H1 (cell line): ENCODE measurements around the gene EVA1C. TPM values are rescaled to one million over a fixed set of nuclear protein-coding genes. Genes with fewer than 3 reads are reported as not detected.

Source experiments
- CTCF ChIA-PET: fragments of 300-600 bp; sonication (Branson Sonifier 250); formaldehyde crosslinking; loops from one replicate; lab custom pipeline; 2021; ENCODE audit not compliant: partially characterized antibody; lab: Charles Lee
- POLR2A ChIA-PET: fragments of 300-600 bp; sonication (Branson Sonifier 250); formaldehyde crosslinking; loops from one replicate; lab custom pipeline; 2021; ENCODE audit warnings: inconsistent platforms; ENCODE audit not compliant: partially characterized antibody; lab: Charles Lee
- DNase-seq, 2 experiments: peaks; one replicate each; pipeline versions ENCODE4 v3.0.0 to v3.0.0-alpha.2; 2010 to 2022; ENCODE audit warnings: low spot score in 2 of 2, low read depth in 1 of 2, mixed read lengths in 1 of 2
- FAIRE-seq: peaks from 2 replicates; lab custom pipeline; 2011; peaks lifted over from hg19 to GRCh38; lab: Jason Lieb, UNC
- H2AFZ ChIP-seq: 2 replicates; pipeline ENCODE4 v1.8.1; 2012; ENCODE audit warnings: low read length, inconsistent platforms
- H2AK5ac ChIP-seq: 2 replicates; pipeline ENCODE4 v1.6.1; 2013; ENCODE audit warnings: low read depth, low read length
- H2BK120ac ChIP-seq: replicated peaks from 2 replicates; pipeline ENCODE3; 2013; ENCODE audit warnings: low read depth, low read length, inconsistent platforms
- H2BK12ac ChIP-seq: 2 replicates; pipeline ENCODE4 v1.6.1; 2013; ENCODE audit warnings: low read depth, low read length
- H2BK15ac ChIP-seq: 2 replicates; pipeline ENCODE4 v1.6.1; 2013; ENCODE audit warnings: low read length
- H2BK20ac ChIP-seq: 2 replicates; pipeline ENCODE4 v1.6.1; 2013; ENCODE audit warnings: low read length
- H2BK5ac ChIP-seq: 2 replicates; pipeline ENCODE4 v1.6.1; 2013; ENCODE audit warnings: low read depth, low read length
- H3K14ac ChIP-seq: 2 replicates; pipeline ENCODE4 v1.6.1; 2013; ENCODE audit warnings: inconsistent platforms; ENCODE audit not compliant: insufficient read length
- H3K18ac ChIP-seq: 2 replicates; pipeline ENCODE4 v1.6.1; 2013; ENCODE audit warnings: low read length; ENCODE audit errors: extremely low read depth
- H3K23ac ChIP-seq: 2 replicates; pipeline ENCODE4 v1.6.1; 2013; ENCODE audit warnings: inconsistent platforms; ENCODE audit not compliant: insufficient read length
- H3K23me2 ChIP-seq: 2 replicates; pipeline ENCODE4 v1.6.1; 2013; ENCODE audit warnings: low read depth, low read length
- H3K27ac ChIP-seq: 2 replicates; pipeline ENCODE4 v1.6.1; 2011; ENCODE audit warnings: low read depth, low read length, inconsistent platforms
- H3K27me3 ChIP-seq, 4 experiments: replicated peaks in 1 of 4; 1 replicate in 1 of 4; 2 replicates in 3 of 4; pipeline versions ENCODE4 v1.6.1 to v1.8.1; 2011 to 2013; ENCODE audit warnings: low read length in 3 of 4, mild to moderate bottlenecking in 3 of 4, inconsistent platforms in 2 of 4, mixed read lengths in 2 of 4, moderate library complexity in 1 of 4; ENCODE audit not compliant: control insufficient read depth in 3 of 4, insufficient read depth in 3 of 4; ENCODE audit errors: extremely low read depth in 1 of 4
- H3K36me3 ChIP-seq, 4 experiments: 2 replicates each; pipeline versions ENCODE4 v1.6.1 to v1.8.1; 2011 to 2013; ENCODE audit warnings: mild to moderate bottlenecking in 4 of 4, low read length in 3 of 4, moderate library complexity in 2 of 4, control low read depth in 1 of 4, inconsistent platforms in 1 of 4; ENCODE audit not compliant: insufficient read depth in 4 of 4, control insufficient read depth in 2 of 4
- H3K4ac ChIP-seq: replicated peaks from 2 replicates; pipeline ENCODE3; 2013; ENCODE audit warnings: low read length, low read depth, mixed read lengths, inconsistent platforms; ENCODE audit not compliant: insufficient read length
- H3K4me1 ChIP-seq, 4 experiments: replicated peaks in 1 of 4; 1 replicate in 1 of 4; 2 replicates in 3 of 4; pipeline versions ENCODE4 v1.6.1 to v1.8.1; 2011 to 2013; ENCODE audit warnings: low read length in 3 of 4, inconsistent platforms in 2 of 4, mixed read lengths in 1 of 4; ENCODE audit not compliant: insufficient read depth in 4 of 4, control insufficient read depth in 3 of 4
- H3K4me2 ChIP-seq, 2 experiments: 2 replicates each; pipeline versions ENCODE4 v1.6.1 to v1.8.1; 2011 to 2013; ENCODE audit warnings: low read depth in 2 of 2, low read length in 2 of 2, control low read depth in 1 of 2, inconsistent platforms in 1 of 2, mild to moderate bottlenecking in 1 of 2; ENCODE audit not compliant: insufficient read depth in 1 of 2
- H3K4me3 ChIP-seq, 4 experiments: fragments of 200-600, 300-600 bp in 1 of 4; sonication (generic), shearing (Covaris generic), sonication (Bioruptor Twin) in 1 of 4; 2 replicates each; pipeline versions ENCODE4 v1.5.1 to v1.8.1; 2011 to 2016; ENCODE audit warnings: low read length in 4 of 4, low read depth in 3 of 4, control low read depth in 2 of 4, inconsistent platforms in 2 of 4, mild to moderate bottlenecking in 2 of 4, mixed read lengths in 1 of 4, moderate library complexity in 1 of 4; ENCODE audit not compliant: insufficient read depth in 2 of 4; ENCODE audit errors: extremely low read depth in 1 of 4
- H3K56ac ChIP-seq: replicated peaks from 2 replicates; pipeline ENCODE3; 2013; ENCODE audit warnings: low read depth, mild to moderate bottlenecking, mixed read lengths, low read length, inconsistent platforms; ENCODE audit not compliant: insufficient read length
- H3K79me1 ChIP-seq: 2 replicates; pipeline ENCODE4 v1.6.1; 2013; ENCODE audit warnings: low read depth, low read length, control low read depth
- H3K79me2 ChIP-seq, 2 experiments: 2 replicates each; pipeline versions ENCODE4 v1.6.1 to v1.8.1; 2012 to 2013; ENCODE audit warnings: low read length in 2 of 2, mild to moderate bottlenecking in 2 of 2, inconsistent platforms in 1 of 2; ENCODE audit not compliant: insufficient read depth in 2 of 2, control insufficient read depth in 1 of 2
- H3K9ac ChIP-seq, 4 experiments: replicated peaks in 1 of 4; 1 replicate in 1 of 4; 2 replicates in 3 of 4; pipeline versions ENCODE4 v1.6.1 to v1.8.1; 2011 to 2013; ENCODE audit warnings: low read depth in 3 of 4, low read length in 3 of 4, control low read depth in 2 of 4, mild to moderate bottlenecking in 2 of 4, moderate library complexity in 2 of 4, inconsistent platforms in 1 of 4; ENCODE audit errors: extremely low read depth in 1 of 4
- H3K9me3 ChIP-seq, 2 experiments: 2 replicates each; pipeline versions ENCODE4 v1.6.1 to v1.8.1; 2012 to 2013; ENCODE audit warnings: mild to moderate bottlenecking in 2 of 2, moderate library complexity in 2 of 2, control low read depth in 1 of 2, inconsistent platforms in 1 of 2, low read depth in 1 of 2, low read length in 1 of 2, mixed read lengths in 1 of 2; ENCODE audit not compliant: insufficient read depth in 2 of 2
- H4K20me1 ChIP-seq, 2 experiments: replicated peaks in 1 of 2; 2 replicates each; pipeline versions ENCODE3 to v1.8.1; 2011 to 2013; ENCODE audit warnings: inconsistent platforms in 2 of 2, low read length in 2 of 2, mild to moderate bottlenecking in 1 of 2; ENCODE audit not compliant: insufficient read depth in 2 of 2, control insufficient read depth in 1 of 2
- H4K5ac ChIP-seq: 2 replicates; pipeline ENCODE4 v1.6.1; 2013; ENCODE audit warnings: low read length, low read depth, mixed read lengths, inconsistent platforms; ENCODE audit not compliant: insufficient read length
- H4K8ac ChIP-seq: 2 replicates; pipeline ENCODE4 v1.8.0; 2013; ENCODE audit warnings: mild to moderate bottlenecking, moderate library complexity, low read length, inconsistent platforms; ENCODE audit not compliant: insufficient read depth; ENCODE audit errors: extremely low read depth
- H4K91ac ChIP-seq: replicated peaks from 2 replicates; pipeline ENCODE3; 2013; ENCODE audit warnings: low read length, mixed read lengths, inconsistent platforms; ENCODE audit not compliant: insufficient read length
- CREB1 ChIP-seq: IDR thresholded peaks from 2 replicates; pipeline ENCODE4 v1.6.1; 2012; ENCODE audit warnings: inconsistent platforms
- EGR1 ChIP-seq: IDR thresholded peaks from 2 replicates; pipeline ENCODE4 v1.6.1; 2011; ENCODE audit warnings: low read depth, low read length, borderline replicate concordance
- EZH2 ChIP-seq: fragments of 200-600 bp; sonication (generic); IDR thresholded peaks from 2 replicates; pipeline ENCODE4 v1.7.1; 2012; ENCODE audit warnings: low read depth, mild to moderate bottlenecking, moderate library complexity, low read length, inconsistent platforms; ENCODE audit not compliant: severe bottlenecking
- HDAC6 ChIP-seq: IDR thresholded peaks from one replicate; pipeline ENCODE4 v1.7.1; 2012; ENCODE audit warnings: low read depth, mild to moderate bottlenecking, inconsistent platforms, low read length, moderate library complexity
- KDM4A ChIP-seq: IDR thresholded peaks from one replicate; pipeline ENCODE4 v1.7.1; 2012; ENCODE audit warnings: low read depth, mild to moderate bottlenecking, moderate library complexity, low read length, inconsistent platforms; ENCODE audit not compliant: severe bottlenecking
- MAX ChIP-seq: IDR thresholded peaks from 2 replicates; pipeline ENCODE4 v1.6.1; 2012; ENCODE audit warnings: inconsistent platforms
- PHF8 ChIP-seq: fragments of 200-600 bp; sonication (generic); conservative IDR thresholded peaks from 2 replicates; pipeline ENCODE4 v1.7.1; 2012; ENCODE audit warnings: low read depth, mild to moderate bottlenecking, inconsistent platforms, low read length, moderate library complexity
- POLR2AphosphoS5 ChIP-seq: IDR thresholded peaks from 2 replicates; pipeline ENCODE4 v1.6.1; 2011; ENCODE audit warnings: low read depth, low read length
- SIN3A ChIP-seq, 2 experiments: IDR thresholded peaks in 1 of 2; conservative IDR thresholded peaks in 1 of 2; 2 replicates each; pipeline ENCODE4 v1.6.1; 2011 to 2012; ENCODE audit warnings: low read length in 2 of 2, improper control_type of control experiment in 1 of 2, low read depth in 1 of 2, mild to moderate bottlenecking in 1 of 2
- SIRT6 ChIP-seq: IDR thresholded peaks from one replicate; pipeline ENCODE4 v1.7.1; 2012; ENCODE audit warnings: low read length, inconsistent platforms
- SUZ12 ChIP-seq: fragments of 200-600 bp; sonication (generic); IDR thresholded peaks from 2 replicates; pipeline ENCODE4 v1.6.1; 2012; ENCODE audit warnings: mild to moderate bottlenecking, inconsistent platforms, low read length, moderate library complexity, mixed read lengths
- TEAD4 ChIP-seq: IDR thresholded peaks from 2 replicates; pipeline ENCODE4 v1.6.1; 2012; ENCODE audit warnings: low read depth, low read length, inconsistent platforms, mixed read lengths
- WGBS, 2 experiments: shearing (Covaris generic) in 1 of 2; methylation state at CpG; one replicate each; pipeline versions ENCODE4 v1.1.6 to v1.1.7; 2013 to 2015; ENCODE audit warnings: low lambda C conversion rate in 2 of 2, mixed read lengths in 2 of 2, inconsistent platforms in 1 of 2, low coverage in 1 of 2, missing lambda C conversion rate in 1 of 2; ENCODE audit not compliant: insufficient replicate concordance in 2 of 2, insufficient coverage in 1 of 2, insufficient read length in 1 of 2; ENCODE audit errors: extremely low coverage in 1 of 2, missing lambda C conversion rate in 1 of 2; 5-methylcytosine and 5-hydroxymethylcytosine counted together
- polyA plus RNA-seq, 7 experiments: library from polyadenylated mRNA; depleted of rRNA in 3 of 7; stranded (reverse) in 5 of 7; unstranded in 2 of 7; fragments of >200 nt in 5 of 7; fragments of 200-250 nt in 2 of 7; gene quantifications; 1 replicate in 5 of 7; 2 replicates in 1 of 7; 4 replicates in 1 of 7; pipeline versions ENCODE4 v1.2.1 to v1.2.3, GENCODE V29; 2011 to 2013; ENCODE audit warnings: missing spikeins in 2 of 7, mixed read lengths in 2 of 7
- total RNA-seq: library from RNA; stranded (reverse); fragmentation: NEBNext Ultra II Directional; extraction: Animal tissue kit (Norgen Biotek cat#: 25700); gene quantifications from 2 replicates; pipeline ENCODE4 v1.2.1, GENCODE V29; 2021

The EVA1C gene
- total and polyA plus RNA-seq, 2 of the 8 experiments (the other 6 are each of a cell fraction or from before 2014, with no cell fraction given), result 2.6 to 3.6 TPM

- Histone ChIP-seq H4K20me1 (no peaks in the 10 kb centered on the region), H3K79me1 (no peaks in the 10 kb centered on the region), H3K23ac (no peak overlapping the region), H3K79me2 (no peaks in the 10 kb centered on the region), H4K8ac (no peak overlapping the region), H3K23me2 (no peaks in the 10 kb centered on the region), H3K4me3 (no peak overlapping the region), H2BK20ac (no peak overlapping the region), H2BK15ac (no peak overlapping the region), H2BK120ac (no peak overlapping the region), H3K14ac (no peak overlapping the region), H3K36me3 (no peaks in the 10 kb centered on the region), H3K27ac (no peak overlapping the region)
- DNase-seq (no peak), FAIRE-seq (no peak)
- CTCF ChIA-PET, result interaction anchor here (0.8 to 1.2 kb wide), 2 partner anchors 17 to 39 kb away, joined by 4 to 5 read pairs; no protein-coding TSS in a partner anchor
- POLR2A ChIA-PET, result no interaction called here
- TF ChIP-seq MAX, result no peak
- no peak for TF ChIP-seq HDAC6
- no peak for TF ChIP-seq POLR2AphosphoS5
- no peak for TF ChIP-seq SIRT6
- no peak for TF ChIP-seq PHF8
- TF ChIP-seq EZH2, result no peak
- no peak for TF ChIP-seq SIN3A (conservative IDR thresholded peaks at IDR 0.05 in 1 of 2, IDR thresholded peaks at IDR 0.05 in 1 of 2; ENCODE audit: low read depth in 1 of 2, low read length in 2 of 2)
- no peak for TF ChIP-seq TEAD4
- no peak for TF ChIP-seq KDM4A
- no peak for TF ChIP-seq CREB1
- TF ChIP-seq SUZ12, result no peak
- TF ChIP-seq EGR1, result no peak
- TF ChIP-seq, all 59 proteins: peak for 0
- H3K4ac ChIP-seq, result no peak overlapping the region
- 88% methylated on average over 7 of the region's 8 CpGs; no CpG with 5 or more reads in 1 of the 2 experiments for WGBS, 2 experiments
- no peaks in the 10 kb centered on the region for H3K4me1 ChIP-seq
- H2BK5ac ChIP-seq, result no peak overlapping the region
- no peaks in the 10 kb centered on the region for H3K27me3 ChIP-seq
- no peak overlapping the region for H2AK5ac ChIP-seq
- no peak overlapping the region for H4K91ac ChIP-seq
- H3K56ac ChIP-seq, result no peak overlapping the region
- H2BK12ac ChIP-seq, result no peak overlapping the region
- H3K9me3 ChIP-seq, result no peaks in the 10 kb centered on the region
- no peak overlapping the region for H3K9ac ChIP-seq
- H2AFZ ChIP-seq, result no peak overlapping the region
- H3K4me2 ChIP-seq, result no peak overlapping the region
- H3K18ac ChIP-seq, result no peak overlapping the region
- no peak overlapping the region for H4K5ac ChIP-seq
Measured at GRCh38 chr21:32442566-32443318, 30.2 kb downstream of the EVA1C start.
